Neural progenitor cell (in vitro differentiated cells): ENCODE results near the gene MPP2. TPM values are rescaled to one million over a fixed set of nuclear protein-coding genes. Genes with fewer than 3 reads are reported as not detected.

ENCODE experiments used
- DNase-seq: peaks from one replicate; pipeline ENCODE4 v3.0.0-alpha.2; 2016; ENCODE audit warnings: low spot score
- H2AFZ ChIP-seq: fragments of 200-600 bp; sonication (generic); replicated peaks from 2 replicates; pipeline ENCODE4 v1.6.1; 2016; ENCODE audit warnings: antibody characterized with exemption
- H3F3A ChIP-seq: fragments of 200-600 bp; sonication (generic); 2 replicates; pipeline ENCODE4 v1.6.1; 2016; ENCODE audit warnings: antibody characterized with exemption, low read depth
- H3K27ac ChIP-seq: fragments of 200-600 bp; sonication (generic); 2 replicates; pipeline ENCODE4 v1.5.1; 2016; ENCODE audit warnings: mild to moderate bottlenecking
- H3K27me3 ChIP-seq: fragments of 200-600 bp; sonication (generic); 2 replicates; pipeline ENCODE4 v1.6.1; 2016; ENCODE audit warnings: mild to moderate bottlenecking, moderate library complexity
- H3K36me3 ChIP-seq: fragments of 200-600 bp; sonication (generic); 2 replicates; pipeline ENCODE4 v1.5.1; 2016
- H3K4me1 ChIP-seq: fragments of 200-600 bp; sonication (generic); 2 replicates; pipeline ENCODE4 v1.6.1; 2016; ENCODE audit warnings: mixed run types
- H3K4me2 ChIP-seq: fragments of 200-600 bp; sonication (generic); 2 replicates; pipeline ENCODE4 v1.6.1; 2016
- H3K4me3 ChIP-seq: fragments of 200-600 bp; sonication (generic); 2 replicates; pipeline ENCODE4 v1.5.1; 2016
- H3K79me2 ChIP-seq: fragments of 200-600 bp; sonication (generic); 2 replicates; pipeline ENCODE4 v1.6.1; 2016; ENCODE audit warnings: low read depth
- H3K9ac ChIP-seq: fragments of 200-600 bp; sonication (generic); 2 replicates; pipeline ENCODE4 v1.6.1; 2016
- H3K9me3 ChIP-seq: fragments of 200-600 bp; sonication (generic); 2 replicates; pipeline ENCODE4 v1.5.1; 2016; ENCODE audit warnings: low read depth
- H4K20me1 ChIP-seq: fragments of 200-600 bp; sonication (generic); 2 replicates; pipeline ENCODE4 v1.6.1; 2016; ENCODE audit warnings: low read depth
- H3K27ac Mint-ChIP-seq: 3 replicates; pipeline ENCODE4 v1.8.0; 2021; ENCODE audit warnings: mixed read lengths
- H3K27me3 Mint-ChIP-seq: 2 replicates; pipeline ENCODE4 v1.8.0; 2022; ENCODE audit warnings: low read depth, mild to moderate bottlenecking, inconsistent platforms, moderate library complexity, mixed read lengths; ENCODE audit not compliant: insufficient read depth
- H3K36me3 Mint-ChIP-seq: 3 replicates; pipeline ENCODE4 v1.8.0; 2021; ENCODE audit warnings: mixed read lengths
- H3K4me1 Mint-ChIP-seq: 3 replicates; pipeline ENCODE4 v1.8.0; 2021; ENCODE audit warnings: mixed read lengths
- H3K4me3 Mint-ChIP-seq: 3 replicates; pipeline ENCODE4 v1.8.0; 2021; ENCODE audit warnings: mild to moderate bottlenecking, moderate library complexity, mixed read lengths
- H3K9me3 Mint-ChIP-seq: 3 replicates; pipeline ENCODE4 v1.8.0; 2020; ENCODE audit warnings: mixed read lengths
- CTCF ChIP-seq: fragments of 200-600 bp; sonication (generic); IDR thresholded peaks from 2 replicates; pipeline ENCODE4 v1.5.1; 2017; ENCODE audit warnings: antibody characterized with exemption, mild to moderate bottlenecking
- EZH2 ChIP-seq: fragments of 200-600 bp; sonication (generic); IDR thresholded peaks from 2 replicates; pipeline ENCODE4 v1.6.1; 2017; ENCODE audit warnings: antibody characterized with exemption, mild to moderate bottlenecking, moderate library complexity
- EZH2phosphoT487 ChIP-seq: fragments of 200-600 bp; sonication (generic); IDR thresholded peaks from 2 replicates; pipeline ENCODE4 v1.6.1; 2017; ENCODE audit warnings: antibody characterized with exemption
- total RNA-seq: library from RNA; depleted of rRNA; stranded (reverse); fragments of >200 nt; gene quantifications from 2 replicates; pipeline ENCODE4 v1.2.3, GENCODE V29; 2015; ENCODE audit warnings: low replicate concordance

Gene MPP2
- total RNA-seq, 1 donor from 2014 or later = 7.8 TPM

GRCh38 chr17:43918026-43918389 is 10.7 kb upstream of the MPP2 start:
- Histone ChIP-seq H3F3A (no peaks in the 10 kb centered on the region), H3K4me3 (no peak overlapping the region), H3K4me1 (peaks cover 4% of the 10 kb centered on the region), H3K79me2 (no peaks in the 10 kb centered on the region), H3K36me3 (no peaks in the 10 kb centered on the region), H4K20me1 (no peaks in the 10 kb centered on the region), H3K9me3 (no peaks in the 10 kb centered on the region), H2AFZ (peak overlapping the region; percentile 54), H3K9ac (no peak overlapping the region), H3K27me3 (peaks cover 10% of the 10 kb centered on the region), H3K4me2 (no peak overlapping the region), H3K27ac (no peak overlapping the region)
- H3K4me1 Mint-ChIP-seq = peaks cover 11% of the 10 kb centered on the region
- no peak overlapping the region for H3K27ac Mint-ChIP-seq
- peaks cover 15% of the 10 kb centered on the region for H3K27me3 Mint-ChIP-seq
- DNase-seq = no peak
- no peak overlapping the region for H3K4me3 Mint-ChIP-seq
- no peaks in the 10 kb centered on the region for H3K9me3 Mint-ChIP-seq
- H3K36me3 Mint-ChIP-seq = no peaks in the 10 kb centered on the region
- TF ChIP-seq EZH2 = no peak
- TF ChIP-seq CTCF = no peak
- no peak for TF ChIP-seq EZH2phosphoT487

GRCh38 chr17:43917348-43918025 is 10.2 kb upstream of the MPP2 start:
- Histone ChIP-seq H3K79me2 (no peaks in the 10 kb centered on the region), H3K4me3 (no peak overlapping the region), H3K27me3 (peaks cover 10% of the 10 kb centered on the region), H3K27ac (no peak overlapping the region), H3K4me1 (peaks cover 4% of the 10 kb centered on the region), H4K20me1 (no peaks in the 10 kb centered on the region), H3F3A (no peaks in the 10 kb centered on the region), H3K9ac (no peak overlapping the region), H2AFZ (peak overlapping the region; percentile 54), H3K9me3 (no peaks in the 10 kb centered on the region), H3K36me3 (no peaks in the 10 kb centered on the region), H3K4me2 (no peak overlapping the region)
- Mint-ChIP-seq H3K4me3 (no peak overlapping the region), H3K4me1 (peaks cover 11% of the 10 kb centered on the region), H3K27ac (no peak overlapping the region), H3K9me3 (no peaks in the 10 kb centered on the region), H3K36me3 (no peaks in the 10 kb centered on the region), H3K27me3 (peaks cover 15% of the 10 kb centered on the region)
- TF ChIP-seq CTCF (peak; percentile 63), EZH2 (no peak)
- DNase-seq = peak; percentile 66

DNA sequence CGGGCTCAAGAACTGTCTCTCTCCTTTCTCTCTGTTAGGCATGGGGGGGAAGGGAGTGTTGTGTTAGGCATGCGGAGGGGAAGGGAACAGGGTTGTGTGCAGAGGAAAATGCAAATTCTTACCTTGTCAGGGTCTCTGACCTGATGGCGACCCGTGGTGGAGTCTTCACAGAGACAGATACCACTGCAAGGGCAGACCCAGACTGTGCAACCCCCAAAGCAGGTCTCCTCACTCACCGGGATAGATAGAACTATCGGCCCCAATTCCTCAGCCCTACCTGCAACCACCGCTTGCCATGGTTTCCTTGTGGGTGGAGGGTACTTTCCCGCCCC is 9.6 kb upstream of the MPP2 start:
- H3F3A ChIP-seq = no peaks in the 10 kb centered on the region
- no peaks in the 10 kb centered on the region for H3K36me3 Mint-ChIP-seq
- H3K9me3 ChIP-seq = no peaks in the 10 kb centered on the region
- H4K20me1 ChIP-seq = no peaks in the 10 kb centered on the region
- H3K4me2 ChIP-seq = no peak overlapping the region
- H3K4me1 Mint-ChIP-seq = peaks cover 11% of the 10 kb centered on the region
- DNase-seq = no peak
- H3K4me1 ChIP-seq = peaks cover 4% of the 10 kb centered on the region
- H3K4me3 Mint-ChIP-seq = no peak overlapping the region
- H3K9me3 Mint-ChIP-seq = no peaks in the 10 kb centered on the region
- H3K36me3 ChIP-seq = no peaks in the 10 kb centered on the region
- peaks cover 10% of the 10 kb centered on the region for H3K27me3 ChIP-seq
- no peaks in the 10 kb centered on the region for H3K79me2 ChIP-seq
- H3K27ac Mint-ChIP-seq = no peak overlapping the region
- no peak for TF ChIP-seq CTCF
- no peak for TF ChIP-seq EZH2
- TF ChIP-seq EZH2phosphoT487 = no peak
- H3K27ac ChIP-seq = no peak overlapping the region
- no peak overlapping the region for H3K4me3 ChIP-seq
- H3K27me3 Mint-ChIP-seq = peaks cover 15% of the 10 kb centered on the region
- H2AFZ ChIP-seq = peak overlapping the region; percentile 54
- H3K9ac ChIP-seq = no peak overlapping the region
